ENCODE data around the gene LRRC31.

LRRC31 gene

DNA sequence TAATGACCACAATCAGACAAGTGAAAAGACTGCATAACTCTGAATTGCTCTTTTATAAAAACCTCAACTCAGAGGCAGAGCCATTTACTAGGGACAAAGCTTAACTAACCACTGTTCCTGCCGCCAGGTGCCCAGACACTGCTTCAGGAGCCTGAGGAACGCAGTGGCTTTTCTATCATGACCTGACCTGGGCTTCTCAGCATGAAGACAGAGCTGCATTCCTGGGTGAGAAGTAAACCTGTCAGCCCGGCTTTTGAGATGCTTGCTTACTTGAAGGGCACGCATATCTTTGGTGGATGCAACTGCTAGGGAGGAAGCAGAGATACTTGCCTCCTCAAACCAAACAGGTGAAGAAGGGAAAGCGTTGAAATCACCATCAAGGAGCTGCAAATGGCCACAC is 7.9 kb downstream of the LRRC31 start:
- no peak for DNase-seq

DNA sequence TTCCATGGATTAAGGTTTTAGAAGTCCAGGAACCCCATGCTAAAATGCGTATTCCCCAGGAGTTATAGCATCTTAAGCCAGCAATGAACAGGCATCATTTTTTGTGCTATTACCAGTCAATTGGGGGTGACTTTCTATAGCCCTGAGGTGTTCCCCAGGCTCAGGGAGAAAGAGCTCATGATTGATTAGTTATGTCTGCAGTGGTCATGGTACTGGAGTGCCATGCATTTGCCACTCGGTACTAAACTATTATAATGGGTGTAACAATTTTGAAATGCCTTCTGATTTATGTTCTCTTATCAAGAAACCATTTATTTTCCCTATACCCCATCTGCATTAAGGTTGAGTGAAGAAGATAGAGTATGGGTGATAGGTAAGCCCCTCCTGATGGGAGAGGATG is 11.9 kb downstream of the LRRC31 start:
- no peak for DNase-seq

DNA sequence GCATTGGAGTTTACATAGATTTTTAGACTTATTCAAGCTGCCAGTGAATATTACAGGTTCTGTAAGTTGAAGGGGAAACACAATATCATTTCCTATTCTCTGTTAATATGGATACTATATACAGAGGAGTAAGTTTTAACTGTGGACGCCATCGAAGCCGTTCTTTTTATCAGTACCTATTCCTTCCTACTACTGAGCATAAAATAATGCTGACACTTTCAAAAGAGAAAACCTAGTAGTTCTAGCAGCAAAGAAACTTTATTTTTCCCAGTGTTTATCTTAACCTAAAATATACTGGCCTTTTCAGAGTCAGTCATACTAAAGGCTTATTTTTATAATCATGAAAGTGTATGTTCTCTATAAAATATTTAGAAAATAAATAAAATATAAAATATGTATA is 14.2 kb downstream of the LRRC31 start:
- DNase-seq, result no peak

DNA sequence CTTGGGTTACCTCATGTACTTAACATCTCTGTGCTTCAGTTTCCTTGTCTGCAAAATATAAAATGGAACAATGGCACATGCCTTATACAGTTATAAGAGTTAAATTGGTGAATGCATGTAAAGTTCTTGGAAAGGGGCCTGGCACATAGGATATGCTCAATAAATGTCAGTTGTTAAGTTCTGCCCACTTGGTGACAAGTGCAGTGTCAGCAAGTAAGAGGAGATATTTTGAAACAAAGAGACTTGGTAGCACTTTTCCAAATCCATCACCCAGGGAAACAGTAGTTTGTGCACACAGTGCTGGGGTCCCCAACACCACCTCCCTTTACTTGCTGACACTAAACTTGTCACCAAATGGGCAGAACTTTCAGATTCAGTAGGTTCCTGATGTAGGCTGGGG is 19.1 kb downstream of the LRRC31 start:
- no peak for DNase-seq

DNA sequence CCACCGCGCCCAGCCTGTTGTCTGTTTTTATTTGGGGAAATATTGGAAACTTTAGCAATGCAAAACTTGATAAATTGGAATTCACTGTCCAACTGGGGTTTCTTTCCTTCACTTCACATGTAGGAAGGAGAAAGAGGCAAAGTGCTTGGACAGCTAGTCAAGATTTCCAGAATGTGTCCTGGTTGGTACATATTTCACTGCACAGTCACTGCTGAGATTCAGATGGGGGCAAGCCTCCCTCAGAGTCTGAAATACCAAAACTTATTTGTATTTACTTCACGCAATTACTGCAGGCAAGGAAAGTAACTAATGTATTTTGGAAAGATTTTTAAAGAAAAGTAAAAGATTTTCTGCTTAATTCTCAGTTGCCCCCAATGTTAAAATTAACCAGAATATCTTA is 21.0 kb downstream of the LRRC31 start:
- no peak for DNase-seq

DNA sequence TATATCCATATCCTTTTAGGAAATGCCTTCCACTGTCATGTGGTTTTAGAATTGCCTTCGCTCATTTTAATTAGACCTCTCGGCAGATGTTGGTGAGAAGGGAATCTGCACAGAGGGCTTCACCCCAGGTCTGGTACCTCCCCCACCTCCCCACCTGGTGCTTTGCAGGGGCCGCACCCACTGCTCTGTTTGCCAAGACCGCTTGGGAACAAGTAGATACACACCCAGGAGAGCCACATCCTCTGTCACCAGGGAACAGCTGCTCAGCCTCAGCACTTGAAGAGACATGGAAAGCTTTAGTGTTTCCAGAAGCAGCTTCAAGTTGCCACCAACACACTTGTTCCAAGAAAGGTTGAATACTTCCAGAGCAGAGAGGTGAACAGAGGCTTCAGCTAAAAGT is 21.8 kb downstream of the LRRC31 start:
- DNase-seq, result no peak

DNA sequence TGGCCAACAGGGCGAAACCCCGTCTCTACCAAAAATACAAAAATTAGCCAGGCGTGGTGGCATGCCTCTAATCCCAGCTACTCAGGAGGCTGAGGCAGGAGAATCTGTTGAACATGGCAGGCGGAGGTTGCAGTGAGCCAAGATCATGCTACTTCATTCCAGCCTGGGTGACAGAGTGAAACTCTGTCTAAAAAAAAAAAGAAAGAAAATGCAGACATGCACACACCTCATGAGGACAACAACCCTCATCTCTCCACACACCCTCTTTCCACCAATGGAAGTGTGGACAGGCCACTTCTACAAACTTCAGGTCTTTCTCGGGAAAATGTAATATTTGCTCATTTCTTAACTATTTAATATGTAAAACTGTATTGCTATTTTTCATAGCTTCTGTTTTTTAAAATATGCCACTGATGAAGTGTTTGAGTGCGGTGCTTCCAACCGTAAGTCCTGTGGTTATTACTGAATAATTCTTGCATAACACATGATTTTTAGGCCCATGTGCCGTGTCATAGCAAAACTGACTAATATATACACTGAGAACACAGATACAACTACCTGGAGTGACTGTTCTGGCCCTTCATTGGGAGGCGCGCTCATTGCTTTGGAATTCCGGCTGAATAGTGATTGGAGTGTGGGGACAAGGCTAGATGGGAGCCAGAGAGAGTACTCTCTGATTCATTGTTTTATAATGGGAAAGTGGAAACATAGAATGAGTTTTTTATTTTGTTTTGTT is 23.1 kb downstream of the LRRC31 start:
- no peak for DNase-seq

DNA sequence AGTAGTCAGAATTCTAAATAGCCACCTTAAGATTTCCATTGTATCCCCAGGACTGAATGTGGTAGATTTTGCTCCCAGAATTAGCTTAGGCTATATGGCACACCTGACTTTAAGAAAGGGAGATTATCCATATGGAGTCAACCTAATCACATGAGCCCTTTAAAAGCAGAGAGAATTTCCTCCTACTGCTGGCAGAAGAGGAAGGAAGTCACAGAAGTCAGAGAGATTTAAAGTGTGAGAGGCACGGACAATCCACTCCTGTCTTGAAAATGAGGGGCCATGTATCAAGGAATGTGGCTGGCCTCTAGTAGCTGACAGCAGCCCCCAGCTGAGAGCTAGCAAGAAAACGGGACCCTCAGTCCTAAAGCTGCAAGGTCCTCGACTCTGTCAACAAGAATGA is 26.8 kb downstream of the LRRC31 start:
- DNase-seq, result no peak

DNA sequence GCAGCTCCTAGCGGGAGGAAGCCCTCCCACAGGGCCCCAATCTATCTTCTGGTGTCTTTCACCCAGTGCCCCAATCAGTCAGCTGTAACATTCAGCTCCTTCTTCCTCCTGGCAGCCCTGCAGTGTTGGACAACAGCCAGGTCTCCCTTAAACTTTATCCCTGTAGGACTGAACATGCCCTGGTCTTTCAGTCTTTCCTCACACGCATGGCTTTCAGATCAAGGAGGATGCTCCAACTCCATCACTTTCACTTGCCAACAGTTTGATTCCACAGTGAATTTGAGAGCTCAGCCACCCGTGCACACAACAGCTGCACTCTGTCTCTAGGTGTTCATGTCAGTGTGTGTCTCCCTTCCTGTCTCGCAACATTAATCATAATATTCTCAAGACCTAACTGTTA is 28.6 kb downstream of the LRRC31 start:
- DNase-seq, result no peak

DNA sequence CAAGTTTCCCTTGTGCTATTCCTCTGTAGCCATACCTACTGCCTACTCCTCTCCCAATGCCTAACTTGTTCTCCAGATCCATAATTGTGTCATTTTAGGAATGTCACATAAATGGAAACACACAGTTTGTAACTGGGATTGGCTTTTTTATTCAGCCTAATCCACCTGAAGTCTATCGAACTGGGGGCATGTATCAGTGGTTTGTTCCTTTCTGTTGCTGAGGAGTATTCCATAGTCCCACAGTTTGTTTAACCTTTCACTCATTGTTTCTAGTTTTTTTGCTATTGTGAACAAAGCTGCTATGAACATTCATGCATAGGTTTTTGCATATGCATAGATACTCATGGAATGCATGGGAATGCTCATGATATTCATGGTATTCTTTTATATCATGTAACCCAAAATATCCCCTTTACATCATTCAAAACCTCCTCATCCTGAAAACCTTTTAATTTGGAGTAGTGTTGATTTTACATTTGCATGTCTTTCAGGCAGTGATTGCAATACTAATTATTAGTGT is 31.2 kb downstream of the LRRC31 start:
- DNase-seq, result no peak

DNA sequence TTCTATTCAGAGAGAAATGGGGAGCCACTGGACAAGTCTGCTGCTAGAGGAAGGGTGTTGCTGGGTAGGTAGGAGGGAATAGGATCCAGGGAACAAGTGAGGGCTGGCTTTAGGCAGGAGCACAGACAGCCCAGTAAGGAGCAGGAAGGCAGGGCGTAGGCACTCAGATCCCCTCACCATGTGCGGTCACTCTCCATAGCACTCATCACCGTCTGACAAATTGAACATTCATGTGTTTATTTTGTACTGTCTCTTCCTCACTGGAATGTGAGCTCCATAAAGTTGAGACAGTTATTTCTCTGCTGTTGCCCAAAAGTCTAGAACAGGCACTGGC is 32.8 kb downstream of the LRRC31 start:
- no peak for DNase-seq

DNA sequence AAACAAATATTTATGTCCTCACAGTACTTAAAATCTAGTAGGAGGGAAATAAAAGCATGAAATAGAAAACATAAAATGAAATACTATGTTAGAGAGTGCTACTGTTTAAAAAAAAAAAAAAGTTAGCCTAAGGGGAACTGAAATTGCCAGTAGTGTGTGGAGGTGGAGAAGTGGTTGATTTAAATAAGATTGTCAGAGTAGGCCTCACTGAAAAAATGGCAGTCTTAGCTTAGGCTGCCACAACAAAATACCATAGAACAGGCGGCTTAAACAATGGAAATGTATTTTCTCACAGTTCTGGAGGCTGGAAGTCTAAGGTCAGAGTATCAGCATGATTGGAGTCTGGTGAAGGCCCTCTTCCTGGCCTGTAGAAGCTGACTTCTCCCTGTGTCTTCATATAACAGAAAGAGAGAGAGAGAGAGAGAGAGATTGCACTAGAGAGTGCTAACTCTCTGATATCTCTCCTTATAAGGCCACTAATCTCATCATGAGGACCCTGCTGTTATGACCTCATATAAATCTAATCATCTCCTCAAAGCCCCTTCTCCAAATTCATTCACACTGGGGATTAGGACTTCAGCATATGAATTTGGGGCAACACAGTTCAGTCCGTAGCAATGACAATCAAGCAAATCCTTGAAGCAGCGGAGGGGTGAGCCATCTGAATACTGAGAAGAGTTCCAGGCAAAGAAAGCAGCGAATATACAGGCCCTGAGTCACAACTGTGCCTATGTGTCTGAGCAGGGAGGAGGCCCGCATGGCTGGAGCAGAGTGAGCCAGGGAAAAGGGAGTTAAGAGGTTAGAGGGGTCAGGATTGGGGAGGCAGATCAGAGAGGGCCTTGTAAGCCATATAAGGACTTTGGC is 33.4 kb downstream of the LRRC31 start:
- no peak for DNase-seq

DNA sequence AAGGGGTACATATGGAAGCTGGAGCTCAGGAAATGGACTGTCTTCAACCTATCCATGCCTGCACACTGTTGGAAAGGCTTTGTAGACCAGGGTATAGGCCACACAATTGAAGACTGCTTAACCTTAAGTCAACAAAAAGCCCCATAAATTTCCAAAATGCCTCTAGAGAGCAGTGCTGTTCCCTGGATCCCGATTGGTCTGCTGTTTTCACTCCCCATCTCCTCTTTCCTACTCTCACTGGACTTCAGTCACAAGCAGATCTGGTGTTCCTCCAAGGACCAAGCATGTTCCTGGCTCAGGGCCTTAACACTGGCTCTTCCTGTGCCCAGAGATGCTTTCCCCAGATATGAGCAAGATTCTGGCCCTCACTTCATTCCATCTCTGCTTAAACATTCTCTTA is 34.2 kb downstream of the LRRC31 start:
- no peak for DNase-seq

DNA sequence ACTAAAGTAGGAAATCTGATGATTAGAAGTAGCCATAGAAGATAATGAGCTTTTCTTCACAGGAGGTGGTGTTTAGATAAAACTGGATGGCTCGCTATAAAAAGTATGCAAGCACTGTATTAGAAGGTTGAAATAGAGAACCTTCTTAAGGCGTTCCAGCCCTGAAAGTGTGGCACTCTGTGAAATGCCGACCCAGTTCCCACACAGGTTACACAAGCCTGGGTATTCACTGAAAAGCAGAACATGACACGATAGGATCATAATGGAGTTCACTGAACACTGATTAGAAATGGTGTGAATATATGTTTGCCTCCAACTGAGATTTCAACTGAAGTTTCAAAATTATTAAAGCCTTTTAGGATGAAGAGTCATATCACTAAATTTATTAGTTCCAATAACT is 42.0 kb downstream of the LRRC31 start:
- no peak for DNase-seq

DNA sequence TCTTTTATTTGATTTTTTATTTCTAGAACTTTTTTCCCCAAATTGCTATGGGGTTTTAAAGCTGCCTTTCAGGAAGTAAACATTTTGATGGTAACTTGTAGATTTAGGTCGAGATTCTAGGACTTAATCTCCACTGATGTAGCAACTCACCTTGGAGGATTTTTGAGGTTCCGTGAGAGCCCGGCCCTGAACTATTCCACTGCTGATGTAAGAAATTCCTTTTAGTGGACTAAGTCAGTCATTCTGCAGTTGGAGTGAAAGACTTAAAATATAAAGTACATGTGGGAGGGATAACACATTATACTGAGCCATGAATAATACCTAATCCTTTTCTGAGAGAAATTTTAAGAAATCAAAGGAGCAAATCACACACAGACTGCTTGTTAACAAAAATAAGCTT is 44.4 kb downstream of the LRRC31 start:
- DNase-seq, result no peak

DNA sequence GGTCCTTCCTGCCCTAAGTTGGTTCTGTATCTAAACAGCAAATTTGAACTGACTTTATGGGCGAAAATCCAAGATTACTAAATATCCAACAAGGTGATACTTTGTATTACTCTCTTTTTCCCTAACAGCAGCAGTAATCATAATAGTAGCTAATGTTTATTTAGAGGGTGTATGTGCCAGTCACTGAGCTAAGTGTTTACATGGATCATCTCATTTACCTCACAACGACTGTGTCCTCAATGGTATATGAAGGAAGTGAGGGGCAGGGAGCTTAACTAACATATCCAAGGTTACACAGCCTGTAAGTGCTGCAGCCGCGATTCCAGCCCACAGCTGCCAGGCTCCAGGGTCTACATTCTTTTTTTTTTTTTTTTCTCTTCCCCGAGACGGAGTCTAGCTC is 46.8 kb downstream of the LRRC31 start:
- DNase-seq, result no peak

DNA sequence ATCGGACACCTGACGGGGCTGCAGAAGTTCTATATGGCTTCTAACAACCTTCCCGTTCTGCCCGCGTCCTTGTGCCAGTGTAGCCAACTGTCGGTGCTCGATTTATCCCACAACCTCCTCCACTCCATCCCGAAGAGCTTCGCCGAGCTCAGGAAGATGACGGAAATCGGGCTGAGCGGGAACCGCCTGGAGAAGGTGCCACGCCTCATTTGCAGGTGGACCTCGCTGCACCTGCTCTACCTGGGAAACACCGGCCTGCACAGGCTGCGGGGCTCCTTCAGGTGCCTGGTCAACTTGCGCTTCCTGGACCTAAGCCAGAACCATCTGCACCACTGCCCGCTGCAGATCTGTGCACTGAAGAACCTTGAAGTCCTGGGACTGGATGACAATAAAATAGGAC is 47.2 kb downstream of the LRRC31 start:
- DNase-seq, result no peak

DNA sequence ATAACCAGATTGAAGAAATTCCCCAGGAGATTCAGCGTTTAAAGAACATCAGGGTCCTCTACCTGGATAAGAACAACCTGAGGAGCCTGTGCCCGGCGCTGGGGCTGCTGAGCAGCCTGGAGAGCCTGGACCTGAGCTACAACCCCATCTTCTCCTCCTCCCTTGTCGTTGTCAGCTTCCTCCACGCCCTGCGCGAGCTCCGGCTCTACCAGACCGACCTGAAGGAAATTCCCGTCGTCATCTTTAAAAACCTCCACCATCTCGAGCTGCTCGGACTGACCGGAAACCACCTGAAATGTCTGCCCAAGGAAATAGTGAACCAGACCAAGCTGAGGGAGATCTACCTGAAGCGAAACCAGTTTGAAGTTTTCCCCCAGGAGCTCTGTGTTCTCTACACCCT is 47.6 kb downstream of the LRRC31 start:
- no peak for DNase-seq

DNA sequence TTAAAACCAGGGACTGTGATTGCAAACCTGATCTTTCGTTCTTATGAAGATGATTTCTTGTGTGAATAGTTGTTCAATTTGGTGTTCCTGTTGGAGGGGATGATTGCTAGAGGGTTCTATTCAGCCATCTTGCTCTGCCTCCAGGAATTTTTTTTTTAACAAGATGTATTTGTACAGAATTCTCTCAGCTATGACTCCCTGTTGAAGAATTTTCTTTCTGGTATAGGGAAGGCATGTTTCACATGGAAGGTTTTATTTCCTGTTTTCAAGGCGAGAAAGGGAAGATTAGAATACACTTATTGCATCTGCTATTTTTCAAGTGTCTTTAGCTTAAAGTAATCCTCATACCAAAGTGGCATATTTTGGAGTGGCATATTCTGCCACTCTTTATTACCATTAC is 51.4 kb downstream of the LRRC31 start:
- no peak for DNase-seq

DNA sequence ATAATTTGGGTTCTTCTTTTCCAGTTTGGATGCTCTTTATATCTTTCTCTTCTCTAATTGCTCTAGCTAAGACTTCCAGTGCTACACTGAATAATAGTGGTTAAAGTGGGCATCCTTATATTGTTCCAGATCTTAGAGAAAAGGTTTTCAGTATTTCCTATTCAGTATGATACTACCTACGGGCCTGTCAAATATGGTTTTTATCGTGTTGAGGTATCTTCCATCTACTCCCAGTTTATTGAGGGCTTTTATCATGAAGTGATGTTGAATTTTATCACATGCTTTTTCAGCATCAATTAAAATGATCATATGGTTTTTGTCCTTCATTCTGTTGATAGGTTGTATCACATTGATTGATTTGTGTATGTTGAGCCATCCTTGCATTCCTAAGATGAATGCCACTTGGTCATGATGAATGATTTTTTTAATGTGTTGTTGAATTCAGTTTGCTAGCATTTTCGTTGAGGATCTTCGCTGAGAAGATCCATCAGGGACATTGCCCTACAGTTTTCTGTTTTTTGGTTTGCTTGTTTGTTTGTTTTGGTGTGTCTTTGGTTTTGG is 54.1 kb downstream of the LRRC31 start:
- no peak for DNase-seq

DNA sequence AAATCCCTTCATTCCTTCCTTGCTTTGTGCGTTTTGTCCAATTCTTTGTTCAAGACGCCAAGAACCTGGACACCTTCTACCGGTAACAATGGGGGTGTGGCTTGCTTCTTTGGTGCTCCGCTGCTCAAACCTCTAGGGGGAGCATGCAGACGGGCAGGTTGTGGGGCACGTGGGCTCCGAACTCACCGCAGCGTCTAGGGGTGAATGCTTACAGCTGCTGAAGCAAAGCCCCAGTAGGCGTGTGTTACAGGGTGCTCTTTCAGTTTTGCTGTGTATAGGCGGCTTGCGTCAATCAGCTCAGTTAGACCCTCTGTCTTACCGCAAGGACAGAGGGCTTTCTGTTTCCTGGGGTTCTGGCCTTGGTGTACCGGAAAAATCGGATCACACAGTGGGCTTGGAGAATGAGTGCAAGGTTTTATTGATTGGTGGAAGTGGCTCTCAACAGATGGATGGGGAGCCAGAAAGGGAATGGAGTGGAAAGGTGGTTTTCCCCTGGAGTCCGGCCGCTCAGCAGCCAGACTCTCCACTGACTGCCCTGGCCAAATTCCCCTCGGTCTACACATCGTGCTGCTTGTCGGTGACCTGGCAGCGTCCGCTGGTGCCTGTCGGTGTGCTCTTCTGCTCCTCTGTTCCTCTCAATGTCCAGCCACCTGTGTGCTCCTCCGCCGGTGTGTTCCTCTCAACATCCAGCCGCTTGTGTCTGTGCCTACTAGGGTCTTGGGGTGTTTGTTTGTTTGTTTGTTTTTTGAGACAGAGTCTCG is 55.8 kb downstream of the LRRC31 start:
- DNase-seq, result peak; percentile 82

DNA sequence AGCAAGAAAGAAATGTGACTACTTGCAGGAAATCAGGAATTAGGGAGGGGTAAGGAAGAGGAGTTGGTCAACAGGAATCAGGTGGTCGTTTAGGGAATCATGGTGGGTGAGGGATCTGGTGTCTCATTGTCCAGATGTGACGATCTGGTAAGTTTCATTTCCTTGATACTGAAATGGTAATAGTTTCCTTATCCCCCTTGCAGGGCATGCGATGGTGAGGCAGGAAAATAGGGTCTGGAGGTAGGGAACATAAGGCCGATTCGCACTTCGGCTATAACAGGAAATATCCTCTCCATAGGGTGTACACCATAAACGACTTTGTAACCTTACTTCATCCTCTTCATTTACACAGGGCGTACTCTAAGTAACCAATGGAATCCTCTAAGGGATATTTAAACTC is 56.5 kb downstream of the LRRC31 start:
- DNase-seq, result no peak

Data from activated CD8-positive, alpha-beta memory T cell treated with anti-CD3 and anti-CD28 coated beads, Interleukin-2, amount 50 U/mL, for 48 hours (primary cell).